Measurements from ENCODE around the gene LRRC8A. TPM values are rescaled to one million over a fixed set of nuclear protein-coding genes. Genes with fewer than 3 reads are reported as not detected.
"Not testable (repeated sequence)": the region's sequence is repeated elsewhere in the genome, so short reads cannot be mapped to it uniquely, and the experiment has no call there.

The LRRC8A gene
- total and polyA plus RNA-seq, 2 experiments from 2014 or later: 35.6 to 37.9 TPM

DNA sequence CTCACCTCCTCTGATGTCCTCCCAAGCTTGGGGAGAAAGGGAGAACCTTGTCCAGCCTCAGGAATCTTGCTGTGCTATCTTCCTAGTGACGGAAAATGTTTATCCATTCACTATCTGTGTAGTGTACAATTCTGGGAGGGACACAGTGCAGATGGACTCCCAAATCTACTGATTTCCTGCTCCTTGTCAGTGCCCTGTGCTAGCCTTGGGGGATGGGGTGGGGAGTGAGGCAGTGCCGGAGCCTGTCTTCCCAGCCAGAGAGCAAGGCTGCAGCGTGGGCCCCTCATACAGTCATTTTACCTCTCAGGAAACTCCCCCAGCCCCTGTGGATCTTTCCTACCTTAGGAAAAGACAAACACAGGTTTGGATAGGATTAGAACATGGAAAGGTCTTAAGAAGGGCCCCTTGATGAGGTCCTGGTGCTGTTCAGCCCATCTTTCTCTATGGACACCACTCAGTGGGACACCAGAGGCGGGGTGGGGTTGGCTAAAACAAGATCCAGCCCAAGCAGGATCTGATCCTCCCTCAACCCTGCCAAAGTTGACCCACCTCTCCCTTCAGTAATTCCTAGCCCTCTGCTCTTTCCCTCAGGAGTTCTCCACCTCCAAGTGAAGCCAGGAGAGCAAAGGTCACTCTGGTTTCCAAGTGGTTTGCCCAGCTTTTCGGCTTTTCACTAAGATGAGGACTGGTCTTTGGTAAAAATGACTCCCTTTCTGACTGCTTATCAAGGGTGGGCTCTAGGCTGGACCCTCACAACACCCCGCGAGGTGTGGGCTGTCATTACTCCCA is 62.1 kb downstream of the LRRC8A start:
- H3K4me1 ChIP-seq (ENCODE audit: insufficient read depth): 0 out of 2 replicates have a peak, but pooled peaks cover 6% of the 10 kb centered on the region
- H3K4me2 ChIP-seq (ENCODE audit: unreplicated experiment): no peak overlapping the region
- H3K27ac ChIP-seq: no peak overlapping the region
- H3K36me3 ChIP-seq (ENCODE audit: low read depth): no peaks in the 10 kb centered on the region
- H3K9ac ChIP-seq: no peak overlapping the region
- no peaks in the 10 kb centered on the region for H3K9me2 ChIP-seq (ENCODE audit: insufficient read depth)
- WGBS, 2 experiments (ENCODE audit: low coverage in 1 of 2, low lambda C conversion rate in 2 of 2, missing lambda C conversion rate in 2 of 2): 92% methylated on average over 7 of the region's 7 CpGs
- in situ Hi-C loops (cut with MboI): no loop called here
- H3F3A ChIP-seq (ENCODE audit: insufficient read depth): no peaks in the 10 kb centered on the region; the same call in 1 of the 2 replicates
- H3K4me3 ChIP-seq: no peak overlapping the region
- H3K9me3 ChIP-seq (ENCODE audit: low read depth): no peaks in the 10 kb centered on the region
- TF ChIP-seq EZH2phosphoT487 (IDR thresholded peaks at IDR 0.05; ENCODE audit: insufficient read depth, low read depth) (no peak), EZH2 (IDR thresholded peaks at IDR 0.05; ENCODE audit: insufficient read depth, poor library complexity, severe bottlenecking) (no peak)
- no peak for DNase-seq
- no peaks in the 10 kb centered on the region for H4K20me1 ChIP-seq (ENCODE audit: insufficient read depth)
- no peak overlapping the region for H2AFZ ChIP-seq
- no peaks in the 10 kb centered on the region for H3K27me3 ChIP-seq (replicated peaks; ENCODE audit: insufficient read depth)
- H3K79me2 ChIP-seq (ENCODE audit: insufficient read depth): peaks cover 29% of the 10 kb centered on the region

DNA sequence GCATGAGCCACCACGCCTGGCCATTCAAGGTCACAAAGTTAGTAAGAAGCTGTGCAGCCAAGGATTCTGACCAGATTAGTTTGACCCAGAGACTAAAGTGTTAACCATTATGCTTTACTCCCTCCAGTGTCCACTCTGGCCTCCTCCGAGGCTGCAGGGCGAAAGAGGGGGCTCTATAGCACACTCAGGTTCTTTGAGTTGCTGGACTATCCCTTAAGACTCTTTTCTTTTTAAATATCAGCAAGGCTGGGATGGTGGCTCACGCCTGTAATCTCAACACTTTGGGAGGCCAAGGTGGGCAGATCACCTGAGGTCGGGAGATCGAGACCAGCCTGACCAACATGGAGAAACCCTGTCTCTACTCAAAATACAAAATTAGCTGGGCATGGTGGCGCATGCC is 63.0 kb downstream of the LRRC8A start:
- H3K27me3 ChIP-seq (replicated peaks; ENCODE audit: insufficient read depth); H3K4me2 ChIP-seq (ENCODE audit: unreplicated experiment); H3K9me2 ChIP-seq (ENCODE audit: insufficient read depth); DNase-seq; in situ Hi-C loops (cut with MboI); H3K36me3 ChIP-seq (ENCODE audit: low read depth); H3K27ac ChIP-seq; H3K4me3 ChIP-seq; H3K9me3 ChIP-seq (ENCODE audit: low read depth); H3K9ac ChIP-seq; H3K4me1 ChIP-seq (ENCODE audit: insufficient read depth); H4K20me1 ChIP-seq (ENCODE audit: insufficient read depth); H2AFZ ChIP-seq; H3F3A ChIP-seq (ENCODE audit: insufficient read depth): not testable (repeated sequence)
- H3K79me2 ChIP-seq (ENCODE audit: insufficient read depth): peaks cover 39% of the 10 kb centered on the region
- WGBS, 2 experiments (ENCODE audit: low coverage in 1 of 2, low lambda C conversion rate in 2 of 2, missing lambda C conversion rate in 2 of 2): 92% methylated on average over 6 to 7 of the region's 7 CpGs

DNA sequence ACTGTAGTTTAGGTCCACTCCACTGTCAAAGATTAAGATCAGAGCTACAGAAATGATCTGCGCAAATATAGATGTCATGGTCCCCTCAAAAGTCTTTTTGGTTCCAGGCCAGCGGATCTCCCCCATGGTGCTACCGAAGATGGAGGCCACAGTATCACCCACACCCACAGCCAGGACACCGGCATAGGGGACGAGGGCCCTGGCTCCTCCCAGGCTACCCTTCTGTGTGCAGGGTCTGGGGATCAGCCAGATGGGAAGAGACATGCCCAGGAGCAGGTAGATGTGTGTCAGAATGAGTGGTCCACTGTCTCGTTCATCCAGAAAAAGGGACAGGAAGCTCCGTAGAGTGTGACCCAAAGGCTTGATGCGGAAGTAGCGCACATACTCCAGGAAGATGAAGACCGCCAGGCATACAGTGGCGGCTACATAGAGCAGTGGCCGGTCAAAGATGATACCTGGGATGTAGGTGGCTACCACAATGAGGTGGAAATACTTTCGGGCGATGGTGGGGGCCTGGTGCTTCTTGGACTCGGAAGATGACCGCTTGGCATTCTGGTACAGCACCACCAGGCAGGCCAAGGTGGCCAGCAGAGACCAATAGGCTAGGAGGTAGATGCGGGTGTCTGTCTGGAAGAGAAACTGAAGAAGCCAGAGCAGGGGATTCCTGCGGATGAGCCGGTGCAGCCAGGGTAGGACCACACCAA is 64.0 kb downstream of the LRRC8A start:
- in situ Hi-C loops (cut with MboI): no loop called here
- TF ChIP-seq EZH2phosphoT487 (IDR thresholded peaks at IDR 0.05; ENCODE audit: insufficient read depth, low read depth) (no peak), EZH2 (IDR thresholded peaks at IDR 0.05; ENCODE audit: insufficient read depth, poor library complexity, severe bottlenecking) (no peak)
- no peak overlapping the region for H3K4me3 ChIP-seq
- WGBS, 2 experiments (ENCODE audit: low coverage in 1 of 2, low lambda C conversion rate in 2 of 2, missing lambda C conversion rate in 2 of 2): 96% methylated on average over 19 of the region's 19 CpGs
- H3K27ac ChIP-seq: no peak overlapping the region
- no peaks in the 10 kb centered on the region for H3K36me3 ChIP-seq (ENCODE audit: low read depth)
- H3K4me2 ChIP-seq (ENCODE audit: unreplicated experiment): peak overlapping the region; percentile 100
- no peak overlapping the region for H3K9ac ChIP-seq
- H3K9me2 ChIP-seq (ENCODE audit: insufficient read depth): no peaks in the 10 kb centered on the region
- H3F3A ChIP-seq (ENCODE audit: insufficient read depth): no peaks in the 10 kb centered on the region; the same call in 1 of the 2 replicates
- no peaks in the 10 kb centered on the region for H4K20me1 ChIP-seq (ENCODE audit: insufficient read depth)
- H3K4me1 ChIP-seq (ENCODE audit: insufficient read depth): 0 out of 2 replicates have a peak, but pooled peaks cover 6% of the 10 kb centered on the region
- H3K79me2 ChIP-seq (ENCODE audit: insufficient read depth): peaks cover 48% of the 10 kb centered on the region
- H3K27me3 ChIP-seq (replicated peaks; ENCODE audit: insufficient read depth): no peaks in the 10 kb centered on the region
- H3K9me3 ChIP-seq (ENCODE audit: low read depth): no peaks in the 10 kb centered on the region
- DNase-seq: no peak
- H2AFZ ChIP-seq: no peak overlapping the region

DNA sequence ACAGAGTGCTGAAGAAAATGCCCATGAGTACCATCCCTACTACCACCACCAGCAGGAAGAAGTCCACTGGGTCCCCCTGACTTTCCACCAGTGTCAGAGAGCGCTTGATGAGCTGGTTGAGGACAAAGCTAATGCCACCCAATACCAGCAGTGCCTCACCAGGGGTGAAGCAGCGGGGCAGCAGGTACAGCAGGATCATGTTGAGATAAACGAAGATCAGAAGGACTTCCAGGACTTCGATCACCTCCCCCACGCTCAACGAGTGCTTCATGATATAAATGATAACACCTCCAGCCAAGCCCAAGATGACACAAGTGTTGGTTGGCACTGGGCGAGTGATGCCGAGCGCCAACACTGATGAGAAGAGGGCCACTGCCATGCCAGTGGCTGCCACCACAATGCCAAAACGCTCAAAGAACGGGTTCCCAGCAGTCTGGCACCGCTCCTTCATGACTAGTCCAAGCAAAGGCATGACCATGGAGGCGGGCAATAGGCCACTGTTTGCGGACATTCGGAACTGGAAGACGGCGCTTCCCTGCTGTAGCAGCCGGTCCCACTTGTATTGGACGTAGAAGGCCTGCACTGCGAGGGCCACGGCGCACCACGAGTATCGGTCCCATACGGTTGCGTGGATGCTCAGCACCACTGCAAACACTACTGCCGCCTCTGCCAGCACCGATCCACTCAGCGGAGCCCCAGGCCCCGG is 64.8 kb downstream of the LRRC8A start:
- Histone ChIP-seq H3K27ac (peak overlapping the region; percentile 94), H3F3A (ENCODE audit: insufficient read depth) (no peaks in the 10 kb centered on the region; the same call in 1 of the 2 replicates), H3K4me3 (peak overlapping the region; percentile 98), H3K9me2 (ENCODE audit: insufficient read depth) (no peaks in the 10 kb centered on the region), H3K4me2 (ENCODE audit: unreplicated experiment) (peak overlapping the region; percentile 100), H3K79me2 (ENCODE audit: insufficient read depth) (peaks cover 53% of the 10 kb centered on the region), H3K4me1 (ENCODE audit: insufficient read depth) (0 out of 2 replicates have a peak, but pooled peaks cover 6% of the 10 kb centered on the region), H3K27me3 (replicated peaks; ENCODE audit: insufficient read depth) (no peaks in the 10 kb centered on the region), H3K9ac (peak overlapping the region; percentile 93), H4K20me1 (ENCODE audit: insufficient read depth) (no peaks in the 10 kb centered on the region), H3K36me3 (ENCODE audit: low read depth) (no peaks in the 10 kb centered on the region), H3K9me3 (ENCODE audit: low read depth) (no peaks in the 10 kb centered on the region), H2AFZ (peak overlapping the region; percentile 90)
- in situ Hi-C loops (cut with MboI): no loop called here
- DNase-seq: peak; percentile 77
- WGBS, 2 experiments (ENCODE audit: low coverage in 1 of 2, low lambda C conversion rate in 2 of 2, missing lambda C conversion rate in 2 of 2): 22 to 33% methylated on average over 26 to 30 of the region's 30 CpGs
- no peak for TF ChIP-seq EZH2 (IDR thresholded peaks at IDR 0.05; ENCODE audit: insufficient read depth, poor library complexity, severe bottlenecking)
- TF ChIP-seq EZH2phosphoT487 (IDR thresholded peaks at IDR 0.05; ENCODE audit: insufficient read depth, low read depth): no peak
